HCT116 (cell line): ENCODE data around the gene SCP2. TPM values are rescaled to one million over a fixed set of nuclear protein-coding genes. Genes with fewer than 3 reads are reported as not detected.

ENCODE experiments used
- ATAC-seq: fragments of 200-7000 bp; cut with Tn5 transposase; 2 replicates; pipeline ENCODE4 v1.9.1; 2020; ENCODE audit warnings: mild to moderate bottlenecking, moderate library complexity
- BruUV-seq: library from RNA; stranded (reverse); fragments of 400-500 nt; replicated peaks from 2 replicates; lab custom pipeline; 2021; lab: Mats Ljungman, UMichigan
- CTCF ChIA-PET: fragments of 300-600 bp; sonication (Branson Sonifier 250); formaldehyde crosslinking; loops from one replicate; lab custom pipeline; 2021; ENCODE audit warnings: antibody characterized with exemption; lab: Charles Lee
- POLR2A ChIA-PET: fragments of 300-600, 350-600 bp; sonication (Branson Sonifier 250); formaldehyde crosslinking; loops from one replicate; lab custom pipeline; 2021; ENCODE audit warnings: antibody characterized with exemption; lab: Charles Lee
- RAD21 ChIA-PET, 2 experiments: fragments of 300-600 bp; sonication (Branson Sonifier 250); formaldehyde crosslinking; loops; one replicate each; lab custom pipeline; 2023; ENCODE audit warnings: low total read pairs in 2 of 2; ENCODE audit not compliant: uncharacterized antibody in 2 of 2, unreplicated experiment in 2 of 2, low non-redundant PET in 1 of 2; lab: Charles Lee
- DNase-seq: peaks from one replicate; pipeline ENCODE4 v3.0.0-alpha.2; 2010; ENCODE audit warnings: low read depth, low spot score
- H2AFZ ChIP-seq: fragments of 200-600 bp; shearing (Covaris generic), sonication (generic); 2 replicates; pipeline ENCODE4 v1.6.1; 2017; ENCODE audit warnings: low read depth, mixed run types, mixed read lengths, antibody characterized with exemption, low read length; ENCODE audit not compliant: poor library complexity, severe bottlenecking
- H3K27ac ChIP-seq: 2 replicates; pipeline ENCODE4 v1.5.1; 2012; ENCODE audit warnings: low read depth, low read length
- H3K27me3 ChIP-seq: fragments of 200-600 bp; sonication (generic); 2 replicates; pipeline ENCODE4 v1.6.1; 2016; ENCODE audit warnings: mixed run types, low read length, mixed read lengths; ENCODE audit not compliant: insufficient read depth
- H3K36me3 ChIP-seq, 2 experiments: fragments of 200-500 bp in 1 of 2; fragments of 200-600 bp in 1 of 2; sonication (Bioruptor generic) in 1 of 2; sonication (generic) in 1 of 2; 2 replicates each; pipeline versions ENCODE4 v1.5.1 to v1.6.1; 2014 to 2016; ENCODE audit warnings: low read length in 2 of 2, inconsistent platforms in 1 of 2, mixed read lengths in 1 of 2, mixed run types in 1 of 2; ENCODE audit not compliant: insufficient read depth in 2 of 2, control insufficient read depth in 1 of 2
- H3K4me1 ChIP-seq, 2 experiments: fragments of 200-600 bp in 1 of 2; sonication (generic) in 1 of 2; 2 replicates each; pipeline versions ENCODE4 v1.5.1 to v1.6.1; 2012 to 2017; ENCODE audit warnings: low read length in 2 of 2, inconsistent platforms in 1 of 2, mild to moderate bottlenecking in 1 of 2, mixed read lengths in 1 of 2, mixed run types in 1 of 2, moderate library complexity in 1 of 2; ENCODE audit not compliant: insufficient read depth in 2 of 2, control insufficient read depth in 1 of 2
- H3K4me2 ChIP-seq: fragments of 200-600 bp; sonication (generic); 2 replicates; pipeline ENCODE4 v1.6.1; 2017; ENCODE audit warnings: mixed run types, low read length, mixed read lengths
- H3K4me3 ChIP-seq, 2 experiments: fragments of 200-600 bp in 1 of 2; sonication (generic) in 1 of 2; replicated peaks in 1 of 2; 2 replicates each; pipeline ENCODE4 v1.5.1; 2011 to 2016; ENCODE audit warnings: low read length in 2 of 2, control low read depth in 1 of 2, low read depth in 1 of 2, mild to moderate bottlenecking in 1 of 2, mixed read lengths in 1 of 2, mixed run types in 1 of 2
- H3K79me2 ChIP-seq: fragments of 200-600 bp; sonication (generic); 2 replicates; pipeline ENCODE4 v1.6.1; 2017; ENCODE audit warnings: mild to moderate bottlenecking, mixed run types, low read length, moderate library complexity, mixed read lengths; ENCODE audit not compliant: insufficient read depth
- H3K9ac ChIP-seq: fragments of 200-600 bp; sonication (generic); 2 replicates; pipeline ENCODE4 v1.6.1; 2016; ENCODE audit warnings: low read length, mixed read lengths
- H3K9me2 ChIP-seq: fragments of 200-600 bp; sonication (generic), shearing (Covaris generic); 2 replicates; pipeline ENCODE4 v1.6.1; 2017; ENCODE audit warnings: mixed run types, mild to moderate bottlenecking, moderate library complexity; ENCODE audit not compliant: insufficient read depth
- H3K9me3 ChIP-seq, 2 experiments: fragments of 200-500 bp in 1 of 2; fragments of 200-600 bp in 1 of 2; sonication (Bioruptor generic) in 1 of 2; sonication (generic) in 1 of 2; 2 replicates each; pipeline ENCODE4 v1.6.1; 2014 to 2017; ENCODE audit warnings: low read length in 2 of 2, mixed read lengths in 2 of 2, inconsistent platforms in 1 of 2, low read depth in 1 of 2, mild to moderate bottlenecking in 1 of 2, mixed run types in 1 of 2, moderate library complexity in 1 of 2; ENCODE audit not compliant: control insufficient read depth in 1 of 2, insufficient read depth in 1 of 2
- H4K20me1 ChIP-seq: fragments of 200-600 bp; sonication (generic), shearing (Covaris generic); 2 replicates; pipeline ENCODE4 v1.6.1; 2017; ENCODE audit warnings: mixed run types, mild to moderate bottlenecking, moderate library complexity; ENCODE audit not compliant: insufficient read depth
- CEBPB ChIP-seq: IDR thresholded peaks from 2 replicates; pipeline ENCODE4 v1.6.1; 2012; ENCODE audit warnings: low read depth
- CTCF ChIP-seq, 3 experiments: fragments of 200-600 bp in 1 of 3; sonication (generic) in 1 of 3; IDR thresholded peaks in 2 of 3; conservative IDR thresholded peaks in 1 of 3; 2 replicates each; pipeline ENCODE4 v1.5.1; 2012 to 2017; ENCODE audit warnings: low read depth in 2 of 3, low read length in 2 of 3, antibody characterized with exemption in 1 of 3, borderline replicate concordance in 1 of 3, control low read depth in 1 of 3, mild to moderate bottlenecking in 1 of 3, mixed read lengths in 1 of 3, mixed run types in 1 of 3, moderate library complexity in 1 of 3; ENCODE audit not compliant: insufficient read depth in 1 of 3
- ELF1 ChIP-seq: IDR thresholded peaks from 2 replicates; pipeline ENCODE4 v1.6.1; 2012; ENCODE audit warnings: low read depth, borderline replicate concordance
- JUND ChIP-seq: IDR thresholded peaks from 2 replicates; pipeline ENCODE4 v1.6.1; 2012
- MAX ChIP-seq: IDR thresholded peaks from 2 replicates; pipeline ENCODE4 v1.6.1; 2012
- POLR2A ChIP-seq: IDR thresholded peaks from 2 replicates; pipeline ENCODE4 v1.7.0; 2011; ENCODE audit warnings: borderline replicate concordance; ENCODE audit not compliant: insufficient read depth, insufficient read length; ENCODE audit errors: extremely low read depth
- SRF ChIP-seq: IDR thresholded peaks from 2 replicates; pipeline ENCODE4 v1.6.1; 2012; ENCODE audit warnings: low read depth
- TCF7L2 ChIP-seq: IDR thresholded peaks from 2 replicates; pipeline ENCODE4 v1.7.0; 2011; ENCODE audit warnings: borderline replicate concordance, inconsistent platforms; ENCODE audit not compliant: insufficient read depth, insufficient read length; ENCODE audit errors: extremely low read depth
- intact Hi-C: fragments of 100-400 bp; cut with micrococcal nuclease; formaldehyde crosslinking; loops from 2 replicates; pipeline ENCODE4 v1.10.0; 2022
- total RNA-seq: library from RNA; stranded (reverse); gene quantifications from one replicate; pipeline ENCODE4 v1.2.1, GENCODE V29; 2021; ENCODE audit not compliant: unreplicated experiment

SCP2 gene
- total RNA-seq, 1 experiment from 2014 or later = 62.0 TPM

GRCh38 chr1:52920791-52921291 is 6.2 kb upstream of the SCP2 start (continued):
- TF ChIP-seq POLR2A = no peak
- TF ChIP-seq, all 23 proteins: peak for 0

GRCh38 chr1:52925571-52926005 is 1.5 kb upstream of the SCP2 start:
- ChIA-PET RAD21 (no interaction called here), CTCF (no interaction called here), POLR2A (no interaction called here)
- Histone ChIP-seq H3K27me3 (no peaks in the 10 kb centered on the region), H3K79me2 (no peaks in the 10 kb centered on the region), H3K4me2 (no peak overlapping the region), H3K9me2 (no peaks in the 10 kb centered on the region), H3K27ac (no peak overlapping the region), H3K36me3 (no peaks in the 10 kb centered on the region), H4K20me1 (no peaks in the 10 kb centered on the region), H3K9ac (no peak overlapping the region), H3K4me1 (peaks cover 5 to 34% of the 10 kb centered on the region in 2 experiments; a peak in 3 of 4 replicates), H2AFZ (no peak overlapping the region), H3K4me3 (no peak overlapping the region), H3K9me3 (no peaks in the 10 kb centered on the region)
- TF ChIP-seq CTCF (IDR thresholded peaks at IDR 0.05 in 2 of 3, conservative IDR thresholded peaks at IDR 0.05 in 1 of 3; ENCODE audit: borderline replicate concordance in 1 of 3, insufficient read depth in 1 of 3, low read depth in 2 of 3, low read length in 2 of 3) (no peak), ELF1 (no peak), MAX (no peak), CEBPB (no peak), SRF (no peak), JUND (no peak), TCF7L2 (no peak), POLR2A (no peak)
- no peak for DNase-seq
- intact Hi-C loops = no loop called here
- ATAC-seq = no peak
- BruUV-seq = no TSS peak
